Esophagus (tissue), 2 donors: ENCODE data around the gene AHNAK. TPM values are rescaled to one million over a fixed set of nuclear protein-coding genes. Genes with fewer than 3 reads are reported as not detected.
"Not testable (repeated sequence)": the region's sequence is repeated elsewhere in the genome, so short reads cannot be mapped to it uniquely, and the experiment has no call there.

Source experiments
- H3K27ac ChIP-seq, 2 donors: one replicate each; pipeline ENCODE4 v1.5.1; 2013; ENCODE audit warnings: low read depth in 2 of 2, mild to moderate bottlenecking in 2 of 2, inconsistent platforms in 1 of 2, low read length in 1 of 2, moderate library complexity in 1 of 2
- H3K27me3 ChIP-seq, 2 donors: one replicate each; pipeline ENCODE4 v1.6.1; 2013; ENCODE audit warnings: low read length in 2 of 2, control low read depth in 1 of 2, mild to moderate bottlenecking in 1 of 2; ENCODE audit not compliant: insufficient read depth in 2 of 2, control insufficient read depth in 1 of 2
- H3K36me3 ChIP-seq, 2 donors: one replicate each; pipeline ENCODE4 v1.6.1; 2013; ENCODE audit warnings: low read length in 1 of 2; ENCODE audit not compliant: control insufficient read depth in 2 of 2, insufficient read depth in 2 of 2
- H3K4me1 ChIP-seq, 2 donors: one replicate each; pipeline ENCODE4 v1.6.1; 2013; ENCODE audit warnings: low read length in 1 of 2; ENCODE audit not compliant: control insufficient read depth in 2 of 2, insufficient read depth in 2 of 2
- H3K4me3 ChIP-seq, 2 donors: one replicate each; pipeline ENCODE4 v1.5.1; 2013; ENCODE audit warnings: low read length in 2 of 2, mild to moderate bottlenecking in 2 of 2, low read depth in 1 of 2, moderate library complexity in 1 of 2
- H3K9me3 ChIP-seq, 2 donors: one replicate each; pipeline ENCODE4 v1.6.1; 2013; ENCODE audit warnings: mild to moderate bottlenecking in 2 of 2, low read depth in 1 of 2, low read length in 1 of 2, moderate library complexity in 1 of 2; ENCODE audit not compliant: control insufficient read depth in 2 of 2, insufficient read depth in 1 of 2
- WGBS, 2 donors: extraction: QIAGEN DNeasy Blood & Tissue Kit; methylation state at CpG; one replicate each; pipeline ENCODE4 v1.1.7; 2013; 5-methylcytosine and 5-hydroxymethylcytosine counted together
- polyA plus RNA-seq, 2 donors: library from polyadenylated mRNA; stranded (reverse); fragments of 200-250 nt; gene quantifications; one replicate each; pipeline ENCODE4 v1.2.3, GENCODE V29; 2013
- donor health status: healthy with polysubstance abuse.
- donor health status: Bipolar disorder and iron deficiency.

The AHNAK gene
- polyA plus RNA-seq, 2 donors: 168 to 195 TPM

DNA sequence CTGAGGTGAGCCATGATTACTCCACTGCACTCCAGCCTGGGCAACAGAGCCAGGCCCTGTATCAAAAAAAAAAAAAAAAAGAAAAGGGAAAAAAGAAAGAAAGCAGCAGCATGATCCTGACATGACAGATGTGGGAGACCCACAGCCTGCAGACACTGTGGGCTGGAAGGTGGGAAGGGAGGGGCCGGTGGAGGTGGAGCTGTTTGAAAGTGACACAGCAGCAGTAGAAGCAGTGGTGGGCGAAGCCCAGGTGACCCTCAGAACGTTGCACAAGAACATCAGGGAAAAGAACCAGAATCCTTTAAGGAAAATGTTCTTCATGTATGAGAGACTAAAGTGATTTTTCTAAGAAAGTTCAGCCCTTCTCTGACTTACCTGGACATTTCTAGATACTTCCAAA lies 154.1 kb downstream of the AHNAK start:
- no peaks in the 10 kb centered on the region for H3K36me3 ChIP-seq
- H3K4me3 ChIP-seq: no peak overlapping the region
- 75 to 81% methylated on average over 3 of the region's 3 CpGs for WGBS, 2 donors
- H3K27ac ChIP-seq: peak overlapping the region in 1 of 2 donors; percentile 7
- H3K27me3 ChIP-seq: no peaks in the 10 kb centered on the region
- peaks cover 0 to 4% of the 10 kb centered on the region in 2 donors for H3K4me1 ChIP-seq
- H3K9me3 ChIP-seq: no peaks in the 10 kb centered on the region

DNA sequence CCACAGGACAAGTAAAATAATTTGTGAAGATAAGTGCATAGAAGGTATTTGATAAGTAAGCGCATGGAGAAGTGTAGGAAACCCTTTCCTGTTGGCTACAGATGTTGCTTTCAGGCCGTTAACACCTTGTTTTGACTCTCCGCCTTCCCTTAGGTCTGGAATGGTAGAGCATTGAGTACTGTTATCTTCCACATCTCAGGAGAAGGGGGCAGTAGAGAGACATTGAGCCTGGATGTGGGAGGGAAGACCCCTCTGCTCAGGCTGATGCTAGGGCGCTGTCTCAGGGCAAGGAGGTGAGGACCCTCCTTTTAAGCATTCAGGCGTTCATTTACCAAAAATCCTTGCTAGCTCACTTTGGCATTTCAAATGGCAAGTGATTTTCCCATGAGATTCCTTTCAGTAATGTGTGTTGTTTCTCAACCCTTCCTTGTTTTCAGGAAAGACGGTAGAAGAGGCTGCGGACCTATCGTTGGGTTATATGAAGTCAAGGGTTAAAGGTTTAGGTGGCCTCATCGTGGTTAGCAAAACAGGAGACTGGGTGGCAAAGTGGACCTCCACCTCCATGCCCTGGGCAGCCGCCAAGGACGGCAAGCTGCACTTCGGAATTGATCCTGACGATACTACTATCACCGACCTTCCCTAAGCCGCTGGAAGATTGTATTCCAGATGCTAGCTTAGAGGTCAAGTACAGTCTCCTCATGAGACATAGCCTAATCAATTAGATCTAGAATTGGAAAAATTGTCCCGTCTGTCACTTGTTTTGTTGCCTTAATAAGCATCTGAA lies 154.8 kb downstream of the AHNAK start:
- H3K27ac ChIP-seq: no peak overlapping the region
- no peaks in the 10 kb centered on the region for H3K27me3 ChIP-seq
- H3K4me1 ChIP-seq: peaks cover 0 to 4% of the 10 kb centered on the region in 2 donors
- 83 to 88% methylated on average over 16 of the region's 16 CpGs for WGBS, 2 donors
- H3K4me3 ChIP-seq: no peak overlapping the region
- H3K36me3 ChIP-seq: no peaks in the 10 kb centered on the region
- H3K9me3 ChIP-seq: no peaks in the 10 kb centered on the region

DNA sequence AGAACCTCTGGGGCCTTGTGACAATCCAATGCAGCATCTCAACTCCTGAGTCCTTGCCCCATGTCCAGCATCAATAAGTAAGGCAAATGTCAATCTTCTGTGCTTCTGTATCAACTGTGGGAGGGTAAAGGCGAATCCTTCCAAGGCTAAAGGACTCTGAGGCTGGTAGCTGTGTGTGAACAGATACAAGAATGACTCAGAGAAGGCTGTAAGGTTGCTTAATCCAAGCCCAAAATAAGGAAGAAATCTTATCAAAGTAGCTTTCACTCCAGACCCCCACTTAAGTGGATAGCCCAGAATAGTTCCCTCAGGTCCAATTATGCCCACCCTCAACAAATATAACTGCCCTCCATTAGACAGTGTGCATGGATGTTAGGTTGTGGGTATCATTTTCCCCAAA lies 155.9 kb downstream of the AHNAK start:
- H3K4me1 ChIP-seq: peaks cover 0 to 4% of the 10 kb centered on the region in 2 donors
- no peak overlapping the region for H3K4me3 ChIP-seq
- no peaks in the 10 kb centered on the region for H3K27me3 ChIP-seq
- no peaks in the 10 kb centered on the region for H3K9me3 ChIP-seq
- WGBS, 2 donors: 88 to 98% methylated on average over 1 of the region's 1 CpG
- no peak overlapping the region for H3K27ac ChIP-seq
- no peaks in the 10 kb centered on the region for H3K36me3 ChIP-seq

DNA sequence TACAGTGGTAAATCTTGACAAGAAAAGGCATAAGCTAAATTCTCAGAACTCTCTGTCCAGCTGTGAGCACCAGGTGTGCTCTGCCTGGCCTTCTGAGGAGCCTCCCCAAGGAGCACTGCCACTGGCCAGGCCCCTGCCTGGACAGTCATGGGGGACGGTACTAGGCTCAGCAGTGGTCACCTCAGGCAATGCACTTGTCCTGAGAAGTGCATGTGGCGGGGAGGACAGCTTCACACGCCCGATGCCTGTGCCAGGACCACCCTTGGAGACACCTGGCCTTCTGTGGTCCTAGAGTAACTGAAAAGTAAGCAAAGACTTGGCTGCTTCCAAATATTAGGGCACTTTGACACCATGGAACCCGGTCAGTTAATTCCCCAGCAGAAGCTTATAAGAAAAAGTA lies 156.4 kb downstream of the AHNAK start:
- Histone ChIP-seq H3K4me3 (no peak overlapping the region), H3K27me3 (no peaks in the 10 kb centered on the region), H3K9me3 (no peaks in the 10 kb centered on the region), H3K27ac (no peak overlapping the region), H3K4me1 (peaks cover 0 to 1% of the 10 kb centered on the region in 2 donors), H3K36me3 (no peaks in the 10 kb centered on the region)
- 74 to 77% methylated on average over 5 of the region's 5 CpGs for WGBS, 2 donors

DNA sequence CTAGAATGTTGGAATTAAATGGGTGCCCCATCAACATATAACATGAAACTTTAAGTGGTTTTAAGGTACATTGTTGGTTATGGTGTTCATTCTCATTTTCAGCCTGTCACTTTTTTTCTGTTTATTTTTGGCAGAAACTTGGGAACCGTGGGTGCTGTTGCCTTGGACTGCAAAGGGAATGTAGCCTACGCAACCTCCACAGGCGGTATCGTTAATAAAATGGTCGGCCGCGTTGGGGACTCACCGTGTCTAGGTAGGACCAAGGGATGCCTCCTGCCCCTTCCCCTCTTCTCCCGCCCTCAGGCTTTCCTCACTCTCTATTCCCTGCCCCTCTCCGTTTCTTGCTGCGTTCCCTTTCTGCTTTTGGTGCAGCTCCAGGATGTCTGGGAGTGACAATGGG lies 157.6 kb downstream of the AHNAK start:
- WGBS, 2 donors: 77 to 83% methylated on average over 11 of the region's 11 CpGs
- Histone ChIP-seq H3K4me1 (no peaks in the 10 kb centered on the region), H3K4me3 (no peak overlapping the region), H3K27me3 (no peaks in the 10 kb centered on the region), H3K36me3 (no peaks in the 10 kb centered on the region), H3K27ac (no peak overlapping the region), H3K9me3 (no peaks in the 10 kb centered on the region)

DNA sequence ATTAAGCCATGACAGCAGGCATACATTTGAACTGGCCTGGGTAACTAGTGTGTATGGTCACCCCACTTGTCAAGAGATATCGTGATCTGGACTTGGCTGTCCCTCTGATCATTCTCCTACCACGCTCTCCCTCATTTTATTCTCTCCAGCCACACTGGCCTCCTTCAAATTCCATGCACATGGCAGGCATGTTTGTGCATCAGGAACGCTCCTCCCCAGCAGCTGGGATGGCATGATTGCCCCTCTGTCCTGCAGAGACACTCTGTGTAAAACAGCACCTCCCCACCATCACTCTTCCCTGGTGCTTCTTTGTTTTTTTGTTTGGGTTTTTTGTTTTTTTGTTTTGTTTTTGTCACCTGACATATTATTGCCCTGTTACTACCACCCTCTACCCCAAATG lies 159.2 kb downstream of the AHNAK start:
- Histone ChIP-seq H3K4me3 (no peak overlapping the region), H3K27me3 (no peaks in the 10 kb centered on the region), H3K4me1 (no peaks in the 10 kb centered on the region), H3K36me3 (no peaks in the 10 kb centered on the region), H3K27ac (no peak overlapping the region), H3K9me3 (no peaks in the 10 kb centered on the region)
- WGBS, 2 donors: 93 to 96% methylated on average over 3 of the region's 3 CpGs

DNA sequence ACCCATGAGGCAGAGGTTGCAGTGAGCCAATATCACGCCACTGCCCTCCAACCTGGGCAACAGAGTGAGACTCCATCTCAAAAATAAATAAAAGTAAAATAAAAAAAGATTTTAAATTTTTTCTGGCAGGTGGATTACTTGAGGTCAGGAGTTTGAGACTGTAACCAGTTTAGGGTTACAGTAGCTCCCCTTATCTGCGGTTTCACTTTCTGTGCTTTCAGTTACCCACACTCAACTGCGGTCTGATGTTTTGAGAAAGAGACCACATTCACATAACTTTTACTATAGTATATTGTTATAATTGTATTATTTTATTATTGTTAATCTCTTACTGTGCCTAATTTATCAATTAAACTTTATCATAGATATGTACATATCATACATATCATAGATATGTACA lies 160.5 kb downstream of the AHNAK start:
- WGBS, 2 donors: 76 to 88% methylated on average over 3 of the region's 3 CpGs
- H3K27me3 ChIP-seq, H3K27ac ChIP-seq, H3K9me3 ChIP-seq, H3K36me3 ChIP-seq, H3K4me3 ChIP-seq, H3K4me1 ChIP-seq: not testable (repeated sequence)

DNA sequence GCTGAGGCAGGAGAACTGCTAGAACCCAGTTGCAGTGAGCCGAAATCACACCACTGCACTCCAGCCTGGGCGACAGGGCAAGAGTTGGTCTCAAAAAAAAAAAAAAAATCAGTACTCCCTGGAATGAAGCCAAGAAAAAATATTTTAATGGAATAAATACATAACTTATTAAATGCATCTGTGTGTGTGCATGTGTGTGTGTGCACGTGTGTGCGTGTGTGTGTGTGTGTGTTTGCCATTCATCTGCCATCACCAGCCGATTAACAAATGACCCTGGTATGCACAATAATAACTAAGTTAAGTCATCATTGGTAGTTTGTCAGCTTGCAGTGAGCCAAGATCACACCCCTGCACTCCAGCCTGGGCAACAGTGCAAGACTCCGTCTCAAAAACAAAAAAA lies 162.8 kb downstream of the AHNAK start:
- Histone ChIP-seq H3K4me1 (no peaks in the 10 kb centered on the region), H3K4me3 (no peak overlapping the region), H3K27me3 (no peaks in the 10 kb centered on the region), H3K9me3 (no peaks in the 10 kb centered on the region), H3K36me3 (no peaks in the 10 kb centered on the region), H3K27ac (no peak overlapping the region)
- WGBS, 2 donors: 46 to 51% methylated on average over 6 of the region's 6 CpGs
